Measurements from ENCODE around the gene GCH1. TPM values are rescaled to one million over a fixed set of nuclear protein-coding genes. Genes with fewer than 3 reads are reported as not detected.

The GCH1 gene
- total RNA-seq, 4 donors from 2014 or later, result 9.3 to 19.8 (median 15.5) TPM

GRCh38 chr14:54797986-54798385 lies 104.6 kb downstream of the GCH1 start:
- intact Hi-C loops (cut with DNase I), result no loop called here
- Histone ChIP-seq H3K4me1 (no peaks in the 10 kb centered on the region), H3K27ac (no peak overlapping the region), H3K36me3 (no peaks in the 10 kb centered on the region), H3K9me3 (peaks cover 0 to 9% (median 0%) of the 10 kb centered on the region in 3 donors), H3K27me3 (peaks cover 0 to 15% (median 2%) of the 10 kb centered on the region in 4 donors), H3K4me3 (no peak overlapping the region)
- TF ChIP-seq CTCF (IDR thresholded peaks at IDR 0.05) (no peak), POLR2A (IDR thresholded peaks at IDR 0.05) (no peak)
- WGBS, 2 donors, result 54 to 65% methylated on average over 3 to 4 of the region's 4 CpGs
- DNase-seq, result no peak

GRCh38 chr14:54797556-54797955 lies 105.1 kb downstream of the GCH1 start:
- TF ChIP-seq CTCF (IDR thresholded peaks at IDR 0.05), result no peak
- no peak for TF ChIP-seq POLR2A (IDR thresholded peaks at IDR 0.05)
- Histone ChIP-seq H3K4me1 (no peaks in the 10 kb centered on the region), H3K27me3 (peaks cover 0 to 13% (median 2%) of the 10 kb centered on the region in 4 donors), H3K9me3 (peaks cover 0 to 9% (median 0%) of the 10 kb centered on the region in 3 donors), H3K36me3 (no peaks in the 10 kb centered on the region), H3K27ac (no peak overlapping the region), H3K4me3 (no peak overlapping the region)
- 61 to 63% methylated on average over 4 to 6 of the region's 6 CpGs for WGBS, 2 donors
- intact Hi-C loops (cut with DNase I), result no loop called here
- DNase-seq, result no peak

- H3K27ac ChIP-seq, result no peak overlapping the region
- no peaks in the 10 kb centered on the region for H3K36me3 ChIP-seq
- no peak for DNase-seq
- no peak for TF ChIP-seq POLR2A (IDR thresholded peaks at IDR 0.05)
- no peak for TF ChIP-seq CTCF (IDR thresholded peaks at IDR 0.05)
- peaks cover 0 to 9% (median 0%) of the 10 kb centered on the region in 3 donors for H3K9me3 ChIP-seq
- intact Hi-C loops (cut with DNase I), result no loop called here
- H3K4me3 ChIP-seq, result no peak overlapping the region
- H3K27me3 ChIP-seq, result peaks cover 0 to 13% (median under 1%) of the 10 kb centered on the region in 4 donors
- no peaks in the 10 kb centered on the region for H3K4me1 ChIP-seq
Measured at GRCh38 chr14:54796961-54797360, 105.7 kb downstream of the GCH1 start.

GRCh38 chr14:54794796-54795195 lies 107.8 kb downstream of the GCH1 start:
- no peak overlapping the region for H3K27ac ChIP-seq
- intact Hi-C loops (cut with DNase I), result no loop called here
- H3K4me3 ChIP-seq, result no peak overlapping the region
- peaks cover 0 to 9% (median 0%) of the 10 kb centered on the region in 3 donors for H3K9me3 ChIP-seq
- 93 to 100% methylated on average over 3 of the region's 3 CpGs for WGBS, 2 donors
- H3K27me3 ChIP-seq, result peaks cover 0 to 1% (median 0%) of the 10 kb centered on the region in 4 donors
- no peak for DNase-seq
- no peaks in the 10 kb centered on the region for H3K4me1 ChIP-seq
- H3K36me3 ChIP-seq, result peaks cover 0 to 6% (median 0%) of the 10 kb centered on the region in 3 donors
- TF ChIP-seq CTCF (IDR thresholded peaks at IDR 0.05) (no peak), POLR2A (IDR thresholded peaks at IDR 0.05) (no peak)

- H3K36me3 ChIP-seq, result peaks cover 0 to 11% (median 0%) of the 10 kb centered on the region in 3 donors
- no peaks in the 10 kb centered on the region for H3K4me1 ChIP-seq
- intact Hi-C loops (cut with DNase I), result no loop called here
- H3K27me3 ChIP-seq, result no peaks in the 10 kb centered on the region
- peaks cover 0 to 9% (median 0%) of the 10 kb centered on the region in 3 donors for H3K9me3 ChIP-seq
- TF ChIP-seq POLR2A (IDR thresholded peaks at IDR 0.05), result no peak
- no peak for TF ChIP-seq CTCF (IDR thresholded peaks at IDR 0.05)
- 41 to 47% methylated on average over 1 of the region's 1 CpG for WGBS, 2 donors
- H3K4me3 ChIP-seq, result no peak overlapping the region
- DNase-seq, result no peak
- H3K27ac ChIP-seq, result no peak overlapping the region
Measured at GRCh38 chr14:54794159-54794558, 108.5 kb downstream of the GCH1 start.
